SK-N-SH (cell line): ENCODE data around the gene ADK.

Experiments used
- EP300 ChIP-seq, 2 experiments: IDR thresholded peaks; 2 replicates each; pipeline versions ENCODE4 v1.4.0 to v1.6.1; 2012; ENCODE audit warnings: borderline replicate concordance in 1 of 2, low read depth in 1 of 2, low read length in 1 of 2
- GABPA ChIP-seq: IDR thresholded peaks from 2 replicates; pipeline ENCODE4 v1.4.0; 2012; ENCODE audit warnings: low read depth, mild to moderate bottlenecking
- POLR2AphosphoS5 ChIP-seq: IDR thresholded peaks from 2 replicates; pipeline ENCODE4 v1.6.1; 2012; ENCODE audit warnings: low read depth, low read length
- RCOR1 ChIP-seq: fragments of 150-350 bp; IDR thresholded peaks from 2 replicates; pipeline ENCODE4 v1.6.1; 2017; ENCODE audit warnings: antibody characterized with exemption, low read length
- RFX5 ChIP-seq: IDR thresholded peaks from 2 replicates; pipeline ENCODE4 v1.6.1; 2012; ENCODE audit warnings: mild to moderate bottlenecking, improper control_type of control experiment, low read length
- RXRA ChIP-seq: IDR thresholded peaks from 2 replicates; pipeline ENCODE4 v1.4.0; 2012; ENCODE audit warnings: low read depth, mild to moderate bottlenecking, borderline replicate concordance
- TF ChIP-seq, protein P1 (sequence below): IDR thresholded peaks from 2 replicates; pipeline ENCODE4 v1.4.0; 2012; ENCODE audit warnings: low read depth, borderline replicate concordance
- TF ChIP-seq, protein P2 (sequence below): IDR thresholded peaks from 2 replicates; pipeline ENCODE4 v1.6.1; 2012; ENCODE audit warnings: mild to moderate bottlenecking, low read depth, low read length, moderate library complexity
- TF ChIP-seq, protein P3 (sequence below): fragments of 200-600 bp; sonication (generic); IDR thresholded peaks from 2 replicates; pipeline ENCODE4 v1.6.1; 2017; ENCODE audit warnings: antibody characterized with exemption, mild to moderate bottlenecking, moderate library complexity

DNA sequence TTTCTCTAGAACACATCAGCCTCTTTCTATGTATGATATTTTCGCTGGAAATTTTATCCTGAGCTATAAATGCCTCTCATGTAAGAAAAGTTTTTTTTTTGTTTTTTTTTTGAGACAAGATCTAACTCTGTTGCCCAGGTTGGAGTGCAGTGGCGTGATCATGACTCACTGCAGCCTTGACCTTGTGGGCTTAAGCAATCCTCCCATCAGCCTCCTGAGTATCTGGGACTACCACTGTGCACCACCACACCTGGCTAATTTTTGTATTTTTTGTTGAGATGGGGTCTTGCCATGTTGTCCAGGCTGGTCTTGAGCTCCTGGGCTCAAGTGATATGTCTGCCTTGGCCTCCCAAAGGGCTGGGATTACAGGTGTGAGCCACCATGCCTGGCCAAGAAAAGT lies 80.4 kb downstream of the ADK start:
- TF ChIP-seq EP300 (IDR thresholded peaks at IDR 0.05; ENCODE audit: borderline replicate concordance in 1 of 2, low read depth in 1 of 2, low read length in 1 of 2) (no peak), RXRA (no peak), RFX5 (no peak), GABPA (no peak), POLR2AphosphoS5 (no peak), RCOR1 (no peak)
- TF ChIP-seq, protein P1, sequence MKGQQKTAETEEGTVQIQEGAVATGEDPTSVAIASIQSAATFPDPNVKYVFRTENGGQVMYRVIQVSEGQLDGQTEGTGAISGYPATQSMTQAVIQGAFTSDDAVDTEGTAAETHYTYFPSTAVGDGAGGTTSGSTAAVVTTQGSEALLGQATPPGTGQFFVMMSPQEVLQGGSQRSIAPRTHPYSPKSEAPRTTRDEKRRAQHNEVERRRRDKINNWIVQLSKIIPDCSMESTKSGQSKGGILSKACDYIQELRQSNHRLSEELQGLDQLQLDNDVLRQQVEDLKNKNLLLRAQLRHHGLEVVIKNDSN = no peak
- TF ChIP-seq, protein P2, sequence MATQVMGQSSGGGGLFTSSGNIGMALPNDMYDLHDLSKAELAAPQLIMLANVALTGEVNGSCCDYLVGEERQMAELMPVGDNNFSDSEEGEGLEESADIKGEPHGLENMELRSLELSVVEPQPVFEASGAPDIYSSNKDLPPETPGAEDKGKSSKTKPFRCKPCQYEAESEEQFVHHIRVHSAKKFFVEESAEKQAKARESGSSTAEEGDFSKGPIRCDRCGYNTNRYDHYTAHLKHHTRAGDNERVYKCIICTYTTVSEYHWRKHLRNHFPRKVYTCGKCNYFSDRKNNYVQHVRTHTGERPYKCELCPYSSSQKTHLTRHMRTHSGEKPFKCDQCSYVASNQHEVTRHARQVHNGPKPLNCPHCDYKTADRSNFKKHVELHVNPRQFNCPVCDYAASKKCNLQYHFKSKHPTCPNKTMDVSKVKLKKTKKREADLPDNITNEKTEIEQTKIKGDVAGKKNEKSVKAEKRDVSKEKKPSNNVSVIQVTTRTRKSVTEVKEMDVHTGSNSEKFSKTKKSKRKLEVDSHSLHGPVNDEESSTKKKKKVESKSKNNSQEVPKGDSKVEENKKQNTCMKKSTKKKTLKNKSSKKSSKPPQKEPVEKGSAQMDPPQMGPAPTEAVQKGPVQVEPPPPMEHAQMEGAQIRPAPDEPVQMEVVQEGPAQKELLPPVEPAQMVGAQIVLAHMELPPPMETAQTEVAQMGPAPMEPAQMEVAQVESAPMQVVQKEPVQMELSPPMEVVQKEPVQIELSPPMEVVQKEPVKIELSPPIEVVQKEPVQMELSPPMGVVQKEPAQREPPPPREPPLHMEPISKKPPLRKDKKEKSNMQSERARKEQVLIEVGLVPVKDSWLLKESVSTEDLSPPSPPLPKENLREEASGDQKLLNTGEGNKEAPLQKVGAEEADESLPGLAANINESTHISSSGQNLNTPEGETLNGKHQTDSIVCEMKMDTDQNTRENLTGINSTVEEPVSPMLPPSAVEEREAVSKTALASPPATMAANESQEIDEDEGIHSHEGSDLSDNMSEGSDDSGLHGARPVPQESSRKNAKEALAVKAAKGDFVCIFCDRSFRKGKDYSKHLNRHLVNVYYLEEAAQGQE = no peak
- TF ChIP-seq, protein P3, sequence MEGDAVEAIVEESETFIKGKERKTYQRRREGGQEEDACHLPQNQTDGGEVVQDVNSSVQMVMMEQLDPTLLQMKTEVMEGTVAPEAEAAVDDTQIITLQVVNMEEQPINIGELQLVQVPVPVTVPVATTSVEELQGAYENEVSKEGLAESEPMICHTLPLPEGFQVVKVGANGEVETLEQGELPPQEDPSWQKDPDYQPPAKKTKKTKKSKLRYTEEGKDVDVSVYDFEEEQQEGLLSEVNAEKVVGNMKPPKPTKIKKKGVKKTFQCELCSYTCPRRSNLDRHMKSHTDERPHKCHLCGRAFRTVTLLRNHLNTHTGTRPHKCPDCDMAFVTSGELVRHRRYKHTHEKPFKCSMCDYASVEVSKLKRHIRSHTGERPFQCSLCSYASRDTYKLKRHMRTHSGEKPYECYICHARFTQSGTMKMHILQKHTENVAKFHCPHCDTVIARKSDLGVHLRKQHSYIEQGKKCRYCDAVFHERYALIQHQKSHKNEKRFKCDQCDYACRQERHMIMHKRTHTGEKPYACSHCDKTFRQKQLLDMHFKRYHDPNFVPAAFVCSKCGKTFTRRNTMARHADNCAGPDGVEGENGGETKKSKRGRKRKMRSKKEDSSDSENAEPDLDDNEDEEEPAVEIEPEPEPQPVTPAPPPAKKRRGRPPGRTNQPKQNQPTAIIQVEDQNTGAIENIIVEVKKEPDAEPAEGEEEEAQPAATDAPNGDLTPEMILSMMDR = no peak
